ENCODE measurements around the gene CAVIN1. TPM values are rescaled to one million over a fixed set of nuclear protein-coding genes. Genes with fewer than 3 reads are reported as not detected.

CAVIN1 gene
- total and polyA plus RNA-seq, 2 donors (not counting 3 experiments of a cell fraction or from before 2014, with no cell fraction given): 303 to 663 TPM

DNA sequence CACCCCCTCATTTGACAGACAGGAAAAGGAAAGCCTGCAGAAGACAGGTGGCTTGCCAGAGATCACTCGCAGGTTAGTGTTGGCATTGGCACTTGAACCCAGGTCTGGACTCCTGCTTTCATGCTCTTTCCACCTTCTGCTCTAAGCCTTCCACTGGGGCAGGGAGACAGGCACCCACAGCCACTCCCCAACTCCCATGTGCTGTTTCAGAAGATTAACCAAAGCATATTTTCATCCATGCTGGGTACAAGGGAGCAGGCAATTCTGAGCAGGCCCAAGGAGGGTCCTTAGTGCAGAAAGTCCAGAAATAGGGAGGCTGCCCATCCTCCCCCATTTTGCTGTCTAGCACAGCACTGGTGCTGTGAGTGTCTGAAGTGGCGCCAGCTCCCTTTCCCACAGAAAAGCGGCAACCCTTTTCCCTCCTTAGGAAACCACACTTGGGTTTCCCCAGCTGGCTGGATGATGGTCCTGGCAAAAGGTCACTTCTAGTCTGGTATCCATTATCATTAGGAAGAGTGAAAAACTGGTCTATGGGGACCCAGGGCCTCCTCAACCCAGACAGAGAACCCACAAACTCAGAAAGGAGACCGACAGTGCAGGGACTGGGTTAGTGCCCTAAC is 2.0 kb upstream of the CAVIN1 start:
- H3K4me3 ChIP-seq (replicated peaks in 1 of 3; ENCODE audit: insufficient read depth in 1 of 3, low read depth in 1 of 3, low read length in 3 of 3): no peak overlapping the region
- POLR2A ChIA-PET: no interaction called here
- no peaks in the 10 kb centered on the region for H4K20me1 ChIP-seq (replicated peaks; ENCODE audit: control insufficient read depth, extremely low read depth, insufficient read depth, low read length)
- TF ChIP-seq EZH2 (IDR thresholded peaks at IDR 0.05; ENCODE audit: borderline replicate concordance, low read depth, low read length, severe bottlenecking) (no peak), POLR2A (IDR thresholded peaks at IDR 0.05; ENCODE audit: low read depth, low read length) (no peak), POLR2AphosphoS5 (IDR thresholded peaks at IDR 0.05; ENCODE audit: insufficient read depth, low read depth, low read length) (no peak)
- TF ChIP-seq, protein P1, sequence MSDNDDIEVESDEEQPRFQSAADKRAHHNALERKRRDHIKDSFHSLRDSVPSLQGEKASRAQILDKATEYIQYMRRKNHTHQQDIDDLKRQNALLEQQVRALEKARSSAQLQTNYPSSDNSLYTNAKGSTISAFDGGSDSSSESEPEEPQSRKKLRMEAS (IDR thresholded peaks at IDR 0.05; ENCODE audit: insufficient read depth, insufficient read length): no peak
- H3K27ac ChIP-seq (ENCODE audit: insufficient read depth, low read depth, low read length): no peak overlapping the region
- H3K9me1 ChIP-seq (replicated peaks; ENCODE audit: control insufficient read depth, extremely low read depth, insufficient read depth, low read length): no peaks in the 10 kb centered on the region
- no peaks in the 10 kb centered on the region for H3K36me3 ChIP-seq (ENCODE audit: control insufficient read depth in 2 of 2, extremely low read depth in 1 of 2, insufficient read depth in 2 of 2, low read length in 2 of 2)
- H3K9me3 ChIP-seq (replicated peaks; ENCODE audit: control insufficient read depth, insufficient read depth, low read length): no peaks in the 10 kb centered on the region
- intact Hi-C loops (cut with micrococcal nuclease): no loop called here
- H3K79me2 ChIP-seq (ENCODE audit: control insufficient read depth, insufficient read depth, low read length): peaks cover 30% of the 10 kb centered on the region
- FAIRE-seq (no peak), DNase-seq (ENCODE audit: low read depth, low spot score) (no peak)
- H3K9ac ChIP-seq (replicated peaks; ENCODE audit: extremely low read depth, insufficient read depth, low read length): no peak overlapping the region
- H3K4me1 ChIP-seq (ENCODE audit: control insufficient read depth, extremely low read depth, insufficient read depth, low read length): peaks cover 12% of the 10 kb centered on the region
- no peak overlapping the region for H2AFZ ChIP-seq (ENCODE audit: low read depth, low read length)
- no peaks in the 10 kb centered on the region for H3K27me3 ChIP-seq (ENCODE audit: control insufficient read depth in 2 of 2, insufficient read depth in 2 of 2, low read length in 2 of 2)
- CTCF ChIA-PET: interaction anchor here (0.9 to 6.9 kb wide), 5 partner anchors 11 to 102 kb away, joined by 3 to 73 read pairs (median 17); no protein-coding TSS in a partner anchor
- no TSS peak for BruUV-seq (replicated peaks)
- H3K4me2 ChIP-seq (ENCODE audit: insufficient read depth, low read length): no peak overlapping the region
- dilution Hi-C loops (cut with MboI; ENCODE audit: extremely low pct_ligation_motif_present, low sequenced_read_pairs): no loop called here

DNA sequence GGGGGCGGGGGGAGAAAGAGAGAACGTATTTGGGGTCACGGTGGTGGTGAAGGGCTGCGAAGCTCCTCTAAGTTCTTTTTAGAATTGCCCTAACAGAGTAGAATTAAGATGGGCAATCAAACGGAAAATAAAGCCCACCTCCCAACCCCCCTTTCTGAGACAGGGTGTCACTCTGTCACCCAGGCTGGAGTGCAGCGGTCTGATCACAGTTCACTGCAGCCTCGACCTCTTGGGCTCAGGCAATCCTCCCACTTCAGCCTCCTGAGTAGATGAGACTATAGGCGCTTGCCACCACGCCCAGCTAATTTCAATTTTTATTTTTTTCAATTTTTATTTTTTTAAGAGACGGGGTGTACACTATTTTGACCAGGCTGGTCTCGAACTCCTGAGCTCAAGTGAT is 710 bp upstream of the CAVIN1 start:
- no peak for DNase-seq (ENCODE audit: low read depth, low spot score)
- peaks cover 43% of the 10 kb centered on the region for H3K79me2 ChIP-seq (ENCODE audit: control insufficient read depth, insufficient read depth, low read length)
- no peaks in the 10 kb centered on the region for H3K9me3 ChIP-seq (replicated peaks; ENCODE audit: control insufficient read depth, insufficient read depth, low read length)
- H3K9ac ChIP-seq (replicated peaks; ENCODE audit: extremely low read depth, insufficient read depth, low read length): peak overlapping the region; percentile 86
- H3K27me3 ChIP-seq (ENCODE audit: control insufficient read depth in 2 of 2, insufficient read depth in 2 of 2, low read length in 2 of 2): no peaks in the 10 kb centered on the region
- no peak overlapping the region for H3K4me3 ChIP-seq (replicated peaks in 1 of 3; ENCODE audit: insufficient read depth in 1 of 3, low read depth in 1 of 3, low read length in 3 of 3)
- H4K20me1 ChIP-seq (replicated peaks; ENCODE audit: control insufficient read depth, extremely low read depth, insufficient read depth, low read length): no peaks in the 10 kb centered on the region
- no peaks in the 10 kb centered on the region for H3K36me3 ChIP-seq (ENCODE audit: control insufficient read depth in 2 of 2, extremely low read depth in 1 of 2, insufficient read depth in 2 of 2, low read length in 2 of 2)
- POLR2A ChIA-PET: interaction anchor here (0.7 to 4.8 kb wide), 14 partner anchors 7 to 113 kb away, joined by 3 to 71 read pairs (median 5); partner anchors contain the start of genes NAGLU and STAT3
- dilution Hi-C loops (cut with MboI; ENCODE audit: extremely low pct_ligation_motif_present, low sequenced_read_pairs) (no loop called here), intact Hi-C loops (cut with micrococcal nuclease) (loop anchor here (1.0 kb wide), 3 partner anchors 16 to 96 kb away; partner anchors contain the start of gene STAT3)
- TF ChIP-seq EZH2 (IDR thresholded peaks at IDR 0.05; ENCODE audit: borderline replicate concordance, low read depth, low read length, severe bottlenecking): no peak
- no peak for TF ChIP-seq POLR2A (IDR thresholded peaks at IDR 0.05; ENCODE audit: low read depth, low read length)
- TF ChIP-seq MYC (IDR thresholded peaks at IDR 0.05; ENCODE audit: low read depth, low read length): no peak
- no peak for TF ChIP-seq POLR2AphosphoS5 (IDR thresholded peaks at IDR 0.05; ENCODE audit: insufficient read depth, low read depth, low read length)
- CTCF ChIA-PET: interaction anchor here (0.8 to 6.9 kb wide), 12 partner anchors 9 to 201 kb away, joined by 3 to 73 read pairs (median 6); no protein-coding TSS in a partner anchor
- H3K4me1 ChIP-seq (ENCODE audit: control insufficient read depth, extremely low read depth, insufficient read depth, low read length): peaks cover 19% of the 10 kb centered on the region
- H3K27ac ChIP-seq (ENCODE audit: insufficient read depth, low read depth, low read length): no peak overlapping the region
- BruUV-seq (replicated peaks): TSS peak; percentile 7
- H3K9me1 ChIP-seq (replicated peaks; ENCODE audit: control insufficient read depth, extremely low read depth, insufficient read depth, low read length): no peaks in the 10 kb centered on the region
- H3K4me2 ChIP-seq (ENCODE audit: insufficient read depth, low read length): no peak overlapping the region
- peak; percentile 46 for FAIRE-seq
- no peak overlapping the region for H2AFZ ChIP-seq (ENCODE audit: low read depth, low read length)

Measured in endothelial cell of umbilical vein (primary cell).